ENCODE results near the gene MED13L. TPM values are rescaled to one million over a fixed set of nuclear protein-coding genes. Genes with fewer than 3 reads are reported as not detected.

Gene MED13L
- total RNA-seq, 1 experiment from 2014 or later, result 80.5 TPM

DNA sequence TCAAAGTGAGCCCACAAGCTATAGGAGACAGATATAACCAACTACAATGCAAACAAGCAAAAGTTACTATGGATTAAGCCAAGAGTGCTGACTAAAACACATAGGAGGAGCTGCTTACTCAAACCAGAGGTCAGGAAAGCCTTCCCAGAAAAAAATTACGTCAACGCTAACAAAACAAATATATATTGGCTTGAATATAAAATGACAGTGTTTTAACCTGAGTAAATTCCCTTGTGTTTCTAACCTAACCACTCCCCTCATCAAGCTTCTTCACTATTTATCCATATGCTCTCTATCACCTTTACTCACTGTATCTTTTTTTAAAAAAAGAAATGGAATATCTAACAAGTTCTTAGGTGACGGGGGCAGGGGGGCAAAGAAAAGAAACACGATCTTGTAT is 115.9 kb downstream of the MED13L start:
- POLR2A ChIA-PET, result no interaction called here
- no peak for ATAC-seq
- no peak overlapping the region for H3K4me3 Mint-ChIP-seq

DNA sequence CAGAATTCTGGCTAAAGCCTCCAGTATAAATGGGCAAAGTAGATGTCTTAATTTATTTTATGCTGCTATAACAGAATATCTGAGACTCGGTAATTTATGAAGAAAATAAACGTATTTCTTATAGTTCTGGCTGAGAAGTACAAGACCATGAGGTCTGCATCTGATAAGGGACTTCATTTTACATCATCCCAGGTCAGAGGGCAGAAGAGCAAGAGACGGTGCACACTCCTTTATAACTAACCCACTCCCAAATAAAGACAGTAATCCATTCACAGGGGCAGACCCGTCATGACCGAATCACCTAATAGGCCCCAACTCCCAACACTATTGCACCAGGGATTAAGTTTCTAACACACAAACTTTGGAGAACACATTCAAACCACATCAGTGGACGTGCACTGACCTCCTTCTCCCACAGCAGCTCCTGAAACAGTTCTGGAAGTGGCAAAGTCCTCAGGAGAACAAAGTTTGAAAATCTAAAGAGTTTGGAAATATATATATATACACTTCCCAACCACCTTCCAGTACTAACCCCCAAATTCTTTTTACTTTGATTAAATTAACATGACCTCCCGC is 116.5 kb downstream of the MED13L start:
- no peak for ATAC-seq
- Mint-ChIP-seq H3K36me3 (no peaks in the 10 kb centered on the region), H3K27me3 (ENCODE audit: low read depth) (no peaks in the 10 kb centered on the region), H3K9me3 (no peaks in the 10 kb centered on the region), H3K4me3 (no peak overlapping the region), H3K27ac (peak overlapping the region; percentile 73), H3K4me1 (peaks cover 47% of the 10 kb centered on the region)
- no peak for DNase-seq (ENCODE audit: low spot score)
- CTCF ChIA-PET, result interaction anchor here (1.0 to 1.2 kb wide), 2 partner anchors 41 to 45 kb away, joined by 3 to 4 read pairs; no protein-coding TSS in a partner anchor
- POLR2A ChIA-PET, result no interaction called here
- TF ChIP-seq, protein P1, sequence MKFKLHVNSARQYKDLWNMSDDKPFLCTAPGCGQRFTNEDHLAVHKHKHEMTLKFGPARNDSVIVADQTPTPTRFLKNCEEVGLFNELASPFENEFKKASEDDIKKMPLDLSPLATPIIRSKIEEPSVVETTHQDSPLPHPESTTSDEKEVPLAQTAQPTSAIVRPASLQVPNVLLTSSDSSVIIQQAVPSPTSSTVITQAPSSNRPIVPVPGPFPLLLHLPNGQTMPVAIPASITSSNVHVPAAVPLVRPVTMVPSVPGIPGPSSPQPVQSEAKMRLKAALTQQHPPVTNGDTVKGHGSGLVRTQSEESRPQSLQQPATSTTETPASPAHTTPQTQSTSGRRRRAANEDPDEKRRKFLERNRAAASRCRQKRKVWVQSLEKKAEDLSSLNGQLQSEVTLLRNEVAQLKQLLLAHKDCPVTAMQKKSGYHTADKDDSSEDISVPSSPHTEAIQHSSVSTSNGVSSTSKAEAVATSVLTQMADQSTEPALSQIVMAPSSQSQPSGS (CRISPR knock-in tag; IDR thresholded peaks at IDR 0.05; ENCODE audit: borderline replicate concordance, low read depth), result no peak
- TF ChIP-seq, protein P2, sequence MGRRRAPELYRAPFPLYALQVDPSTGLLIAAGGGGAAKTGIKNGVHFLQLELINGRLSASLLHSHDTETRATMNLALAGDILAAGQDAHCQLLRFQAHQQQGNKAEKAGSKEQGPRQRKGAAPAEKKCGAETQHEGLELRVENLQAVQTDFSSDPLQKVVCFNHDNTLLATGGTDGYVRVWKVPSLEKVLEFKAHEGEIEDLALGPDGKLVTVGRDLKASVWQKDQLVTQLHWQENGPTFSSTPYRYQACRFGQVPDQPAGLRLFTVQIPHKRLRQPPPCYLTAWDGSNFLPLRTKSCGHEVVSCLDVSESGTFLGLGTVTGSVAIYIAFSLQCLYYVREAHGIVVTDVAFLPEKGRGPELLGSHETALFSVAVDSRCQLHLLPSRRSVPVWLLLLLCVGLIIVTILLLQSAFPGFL (CRISPR knock-in tag; IDR thresholded peaks at IDR 0.05; ENCODE audit: borderline replicate concordance), result no peak

More for the DNA sequence above, 115.9 kb downstream of the MED13L start:
- DNase-seq (ENCODE audit: low spot score), result no peak
- no peaks in the 10 kb centered on the region for H3K27me3 Mint-ChIP-seq (ENCODE audit: low read depth)
- peak overlapping the region; percentile 33; the same call in 1 of the 2 replicates for H3K27ac Mint-ChIP-seq
- no peaks in the 10 kb centered on the region for H3K9me3 Mint-ChIP-seq
- no peaks in the 10 kb centered on the region for H3K36me3 Mint-ChIP-seq
- H3K4me1 Mint-ChIP-seq, result peaks cover 47% of the 10 kb centered on the region
- CTCF ChIA-PET, result interaction anchor here (1.0 to 1.2 kb wide), 2 partner anchors 40 to 44 kb away, joined by 3 to 4 read pairs; no protein-coding TSS in a partner anchor
- no peak for TF ChIP-seq MXD4 (CRISPR knock-in tag; IDR thresholded peaks at IDR 0.05; ENCODE audit: borderline replicate concordance)
- TF ChIP-seq, protein P3, sequence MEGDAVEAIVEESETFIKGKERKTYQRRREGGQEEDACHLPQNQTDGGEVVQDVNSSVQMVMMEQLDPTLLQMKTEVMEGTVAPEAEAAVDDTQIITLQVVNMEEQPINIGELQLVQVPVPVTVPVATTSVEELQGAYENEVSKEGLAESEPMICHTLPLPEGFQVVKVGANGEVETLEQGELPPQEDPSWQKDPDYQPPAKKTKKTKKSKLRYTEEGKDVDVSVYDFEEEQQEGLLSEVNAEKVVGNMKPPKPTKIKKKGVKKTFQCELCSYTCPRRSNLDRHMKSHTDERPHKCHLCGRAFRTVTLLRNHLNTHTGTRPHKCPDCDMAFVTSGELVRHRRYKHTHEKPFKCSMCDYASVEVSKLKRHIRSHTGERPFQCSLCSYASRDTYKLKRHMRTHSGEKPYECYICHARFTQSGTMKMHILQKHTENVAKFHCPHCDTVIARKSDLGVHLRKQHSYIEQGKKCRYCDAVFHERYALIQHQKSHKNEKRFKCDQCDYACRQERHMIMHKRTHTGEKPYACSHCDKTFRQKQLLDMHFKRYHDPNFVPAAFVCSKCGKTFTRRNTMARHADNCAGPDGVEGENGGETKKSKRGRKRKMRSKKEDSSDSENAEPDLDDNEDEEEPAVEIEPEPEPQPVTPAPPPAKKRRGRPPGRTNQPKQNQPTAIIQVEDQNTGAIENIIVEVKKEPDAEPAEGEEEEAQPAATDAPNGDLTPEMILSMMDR (IDR thresholded peaks at IDR 0.05), result no peak
- TF ChIP-seq EMX1 (CRISPR knock-in tag; IDR thresholded peaks at IDR 0.05), result no peak
- TF ChIP-seq, protein P4, sequence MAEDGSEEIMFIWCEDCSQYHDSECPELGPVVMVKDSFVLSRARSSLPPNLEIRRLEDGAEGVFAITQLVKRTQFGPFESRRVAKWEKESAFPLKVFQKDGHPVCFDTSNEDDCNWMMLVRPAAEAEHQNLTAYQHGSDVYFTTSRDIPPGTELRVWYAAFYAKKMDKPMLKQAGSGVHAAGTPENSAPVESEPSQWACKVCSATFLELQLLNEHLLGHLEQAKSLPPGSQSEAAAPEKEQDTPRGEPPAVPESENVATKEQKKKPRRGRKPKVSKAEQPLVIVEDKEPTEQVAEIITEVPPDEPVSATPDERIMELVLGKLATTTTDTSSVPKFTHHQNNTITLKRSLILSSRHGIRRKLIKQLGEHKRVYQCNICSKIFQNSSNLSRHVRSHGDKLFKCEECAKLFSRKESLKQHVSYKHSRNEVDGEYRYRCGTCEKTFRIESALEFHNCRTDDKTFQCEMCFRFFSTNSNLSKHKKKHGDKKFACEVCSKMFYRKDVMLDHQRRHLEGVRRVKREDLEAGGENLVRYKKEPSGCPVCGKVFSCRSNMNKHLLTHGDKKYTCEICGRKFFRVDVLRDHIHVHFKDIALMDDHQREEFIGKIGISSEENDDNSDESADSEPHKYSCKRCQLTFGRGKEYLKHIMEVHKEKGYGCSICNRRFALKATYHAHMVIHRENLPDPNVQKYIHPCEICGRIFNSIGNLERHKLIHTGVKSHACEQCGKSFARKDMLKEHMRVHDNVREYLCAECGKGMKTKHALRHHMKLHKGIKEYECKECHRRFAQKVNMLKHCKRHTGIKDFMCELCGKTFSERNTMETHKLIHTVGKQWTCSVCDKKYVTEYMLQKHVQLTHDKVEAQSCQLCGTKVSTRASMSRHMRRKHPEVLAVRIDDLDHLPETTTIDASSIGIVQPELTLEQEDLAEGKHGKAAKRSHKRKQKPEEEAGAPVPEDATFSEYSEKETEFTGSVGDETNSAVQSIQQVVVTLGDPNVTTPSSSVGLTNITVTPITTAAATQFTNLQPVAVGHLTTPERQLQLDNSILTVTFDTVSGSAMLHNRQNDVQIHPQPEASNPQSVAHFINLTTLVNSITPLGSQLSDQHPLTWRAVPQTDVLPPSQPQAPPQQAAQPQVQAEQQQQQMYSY (CRISPR knock-in tag; IDR thresholded peaks at IDR 0.05), result no peak
- TF ChIP-seq, protein P2 (CRISPR knock-in tag; IDR thresholded peaks at IDR 0.05; ENCODE audit: borderline replicate concordance), result no peak
- TF ChIP-seq, protein P5, sequence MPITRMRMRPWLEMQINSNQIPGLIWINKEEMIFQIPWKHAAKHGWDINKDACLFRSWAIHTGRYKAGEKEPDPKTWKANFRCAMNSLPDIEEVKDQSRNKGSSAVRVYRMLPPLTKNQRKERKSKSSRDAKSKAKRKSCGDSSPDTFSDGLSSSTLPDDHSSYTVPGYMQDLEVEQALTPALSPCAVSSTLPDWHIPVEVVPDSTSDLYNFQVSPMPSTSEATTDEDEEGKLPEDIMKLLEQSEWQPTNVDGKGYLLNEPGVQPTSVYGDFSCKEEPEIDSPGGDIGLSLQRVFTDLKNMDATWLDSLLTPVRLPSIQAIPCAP (CRISPR knock-in tag; IDR thresholded peaks at IDR 0.05), result no peak
- no peak for TF ChIP-seq JAZF1 (CRISPR knock-in tag; IDR thresholded peaks at IDR 0.05)
- TF ChIP-seq RORB (CRISPR knock-in tag; IDR thresholded peaks at IDR 0.05), result no peak
- no peak for TF ChIP-seq NR3C1 (CRISPR knock-in tag; conservative IDR thresholded peaks at IDR 0.05; ENCODE audit: low read depth)
- TF ChIP-seq, protein P6, sequence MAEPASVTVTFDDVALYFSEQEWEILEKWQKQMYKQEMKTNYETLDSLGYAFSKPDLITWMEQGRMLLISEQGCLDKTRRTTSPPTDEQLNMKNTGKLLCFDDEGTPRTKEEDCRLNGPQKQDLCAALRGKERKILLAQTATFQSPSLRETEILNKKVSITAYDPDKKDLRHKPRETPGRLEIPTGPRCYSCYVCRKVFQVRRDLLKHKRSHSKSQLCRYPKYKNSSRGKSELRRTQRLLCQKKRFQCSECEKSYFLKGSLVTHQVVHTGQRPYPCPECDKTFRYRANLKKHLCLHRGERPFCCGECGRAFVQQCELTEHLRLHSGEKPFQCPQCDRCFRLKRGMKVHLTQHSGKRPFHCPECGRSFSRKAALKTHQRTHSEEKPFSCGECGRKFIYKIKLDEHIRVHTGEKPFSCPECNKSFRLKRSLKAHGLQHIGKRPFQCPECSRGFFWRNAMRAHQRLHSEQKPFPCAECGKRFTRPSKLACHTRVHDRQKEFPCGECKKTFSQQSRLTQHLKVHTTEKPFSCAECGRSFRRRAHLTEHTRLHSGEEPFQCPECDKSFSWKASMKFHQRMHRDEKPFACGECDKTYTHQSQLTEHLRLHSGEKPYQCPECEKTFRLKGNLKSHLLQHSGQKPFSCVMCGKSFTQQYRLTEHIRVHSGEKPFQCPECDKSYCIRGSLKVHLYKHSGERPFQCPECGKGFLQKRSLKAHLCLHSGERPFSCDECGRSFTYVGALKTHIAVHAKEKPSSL (CRISPR knock-in tag; conservative IDR thresholded peaks at IDR 0.05), result no peak
- TF ChIP-seq ZNF121 (CRISPR knock-in tag; IDR thresholded peaks at IDR 0.05), result no peak
- TF ChIP-seq NFYB (CRISPR knock-in tag; conservative IDR thresholded peaks at IDR 0.05; ENCODE audit: low read depth), result no peak
- no peak for TF ChIP-seq ZNF219 (CRISPR knock-in tag; IDR thresholded peaks at IDR 0.05; ENCODE audit: borderline replicate concordance)
- TF ChIP-seq NR2C2 (CRISPR knock-in tag; IDR thresholded peaks at IDR 0.05), result no peak

All from WTC11 (cell line).